Inferior parietal cortex (tissue), 1 donor: ENCODE data around the gene TPSB2.

Experiments used
- DNase-seq: peaks from one replicate; pipeline ENCODE4 v3.0.0-alpha.2; 2016; ENCODE audit errors: extremely low spot score

Gene TPSB2

GRCh38 chr16:1182950-1183907, 46.8 kb downstream of the TPSB2 start:
- no peak for DNase-seq

GRCh38 chr16:1182316-1182671, 47.7 kb downstream of the TPSB2 start:
- no peak for DNase-seq

- no peak for DNase-seq
These were observed 48.3 kb downstream of the TPSB2 start for GRCh38 chr16:1181404-1182315.

GRCh38 chr16:1180549-1181403, 49.2 kb downstream of the TPSB2 start:
- no peak for DNase-seq
